ENCODE data around the gene CD177. TPM values are rescaled to one million over a fixed set of nuclear protein-coding genes. Genes with fewer than 3 reads are reported as not detected.

The CD177 gene
- total RNA-seq, 1 donor from 2014 or later = not detected

GRCh38 chr19:43408043-43408442, 54.6 kb downstream of the CD177 start:
- peaks cover 6% of the 10 kb centered on the region for H3K27me3 Mint-ChIP-seq (ENCODE audit: insufficient read depth, low read depth)
- Histone ChIP-seq H3K27me3 (no peaks in the 10 kb centered on the region), H3F3A (ENCODE audit: low read depth) (no peaks in the 10 kb centered on the region), H3K36me3 (no peaks in the 10 kb centered on the region), H3K4me3 (no peak overlapping the region), H3K27ac (no peak overlapping the region), H3K4me1 (no peaks in the 10 kb centered on the region), H3K79me2 (ENCODE audit: low read depth) (no peaks in the 10 kb centered on the region), H4K20me1 (ENCODE audit: low read depth) (no peaks in the 10 kb centered on the region), H3K9ac (no peak overlapping the region), H3K4me2 (no peak overlapping the region), H3K9me3 (ENCODE audit: low read depth) (no peaks in the 10 kb centered on the region), H2AFZ (replicated peaks) (no peak overlapping the region)
- H3K4me3 Mint-ChIP-seq = no peak overlapping the region
- H3K27ac Mint-ChIP-seq = no peak overlapping the region
- no peak for DNase-seq (ENCODE audit: low spot score)
- H3K4me1 Mint-ChIP-seq = no peaks in the 10 kb centered on the region
- H3K36me3 Mint-ChIP-seq = no peaks in the 10 kb centered on the region
- no peak for TF ChIP-seq EZH2phosphoT487 (IDR thresholded peaks at IDR 0.05)
- TF ChIP-seq CTCF (IDR thresholded peaks at IDR 0.05) = no peak
- TF ChIP-seq EZH2 (IDR thresholded peaks at IDR 0.05) = no peak
- H3K9me3 Mint-ChIP-seq = peaks cover 10% of the 10 kb centered on the region

- no peaks in the 10 kb centered on the region for H4K20me1 ChIP-seq (ENCODE audit: low read depth)
- no peaks in the 10 kb centered on the region for H3K4me1 Mint-ChIP-seq
- no peaks in the 10 kb centered on the region for H3K27me3 ChIP-seq
- H3K36me3 ChIP-seq = no peaks in the 10 kb centered on the region
- no peaks in the 10 kb centered on the region for H3K4me1 ChIP-seq
- H2AFZ ChIP-seq (replicated peaks) = peak overlapping the region; percentile 14
- no peak overlapping the region for H3K27ac Mint-ChIP-seq
- no peak overlapping the region for H3K4me3 ChIP-seq
- no peaks in the 10 kb centered on the region for H3K79me2 ChIP-seq (ENCODE audit: low read depth)
- H3K27me3 Mint-ChIP-seq (ENCODE audit: insufficient read depth, low read depth) = peaks cover 6% of the 10 kb centered on the region
- no peaks in the 10 kb centered on the region for H3K9me3 ChIP-seq (ENCODE audit: low read depth)
- H3K36me3 Mint-ChIP-seq = no peaks in the 10 kb centered on the region
- H3K9me3 Mint-ChIP-seq = peaks cover 10% of the 10 kb centered on the region
- H3K4me2 ChIP-seq = no peak overlapping the region
- H3F3A ChIP-seq (ENCODE audit: low read depth) = no peaks in the 10 kb centered on the region
- TF ChIP-seq EZH2phosphoT487 (IDR thresholded peaks at IDR 0.05) = no peak
- no peak for TF ChIP-seq EZH2 (IDR thresholded peaks at IDR 0.05)
- TF ChIP-seq CTCF (IDR thresholded peaks at IDR 0.05) = no peak
- no peak overlapping the region for H3K27ac ChIP-seq
- H3K9ac ChIP-seq = no peak overlapping the region
- no peak for DNase-seq (ENCODE audit: low spot score)
- no peak overlapping the region for H3K4me3 Mint-ChIP-seq
Measured at GRCh38 chr19:43409415-43409814, 55.9 kb downstream of the CD177 start.

GRCh38 chr19:43412441-43412840, 59.0 kb downstream of the CD177 start:
- Histone ChIP-seq H3K79me2 (ENCODE audit: low read depth) (no peaks in the 10 kb centered on the region), H3K27me3 (no peaks in the 10 kb centered on the region), H3K9ac (no peak overlapping the region), H3K9me3 (ENCODE audit: low read depth) (no peaks in the 10 kb centered on the region), H3K27ac (no peak overlapping the region), H2AFZ (replicated peaks) (no peak overlapping the region), H3F3A (ENCODE audit: low read depth) (no peaks in the 10 kb centered on the region), H3K4me2 (no peak overlapping the region), H3K4me1 (no peaks in the 10 kb centered on the region), H3K4me3 (no peak overlapping the region), H3K36me3 (no peaks in the 10 kb centered on the region), H4K20me1 (ENCODE audit: low read depth) (no peaks in the 10 kb centered on the region)
- Mint-ChIP-seq H3K36me3 (no peaks in the 10 kb centered on the region), H3K27me3 (ENCODE audit: insufficient read depth, low read depth) (peaks cover 5% of the 10 kb centered on the region), H3K27ac (no peak overlapping the region), H3K9me3 (peaks cover 10% of the 10 kb centered on the region), H3K4me1 (no peaks in the 10 kb centered on the region), H3K4me3 (no peak overlapping the region)
- no peak for TF ChIP-seq EZH2 (IDR thresholded peaks at IDR 0.05)
- TF ChIP-seq CTCF (IDR thresholded peaks at IDR 0.05) = no peak
- no peak for TF ChIP-seq EZH2phosphoT487 (IDR thresholded peaks at IDR 0.05)
- DNase-seq (ENCODE audit: low spot score) = no peak

Other genes with a start within 250 kb of the CD177 start
- gene PSG5, start 167.2 kb upstream of the CD177 start, total RNA-seq (ENCODE audit: low replicate concordance) = not detected in 2 replicates
- gene PSG4, start 148.0 kb upstream of the CD177 start, total RNA-seq (ENCODE audit: low replicate concordance) = not detected in 2 replicates
- not detected in 2 replicates for gene PSG9, start 84.2 kb upstream of the CD177 start, total RNA-seq (ENCODE audit: low replicate concordance)
- gene TEX101, start 61.2 kb downstream of the CD177 start, total RNA-seq (ENCODE audit: low replicate concordance) = not detected in 2 replicates
- 0.24 and 0.37 TPM in 2 replicates for gene LYPD3, start 111.9 kb downstream of the CD177 start, total RNA-seq (ENCODE audit: low replicate concordance)
- 3.4 and 21.9 TPM in 2 replicates for gene PHLDB3, start 151.1 kb downstream of the CD177 start, total RNA-seq (ENCODE audit: low replicate concordance)
- gene ETHE1, start 173.5 kb downstream of the CD177 start, total RNA-seq (ENCODE audit: low replicate concordance) = 13.6 and 27.8 TPM in 2 replicates
- gene ZNF575, start 179.5 kb downstream of the CD177 start, total RNA-seq (ENCODE audit: low replicate concordance) = not detected in 2 replicates
- 33.8 and 88.8 TPM in 2 replicates for gene XRCC1, start 221.8 kb downstream of the CD177 start, total RNA-seq (ENCODE audit: low replicate concordance)
- gene PINLYP, start 222.1 kb downstream of the CD177 start, total RNA-seq (ENCODE audit: low replicate concordance) = 4.0 and 8.6 TPM in 2 replicates
- gene IRGQ, start 242.4 kb downstream of the CD177 start, total RNA-seq (ENCODE audit: low replicate concordance) = 27.4 and 31.5 TPM in 2 replicates
- 6.8 and 9.0 TPM in 2 replicates for gene ZNF576, start 242.9 kb downstream of the CD177 start, total RNA-seq (ENCODE audit: low replicate concordance)

Measured in neural progenitor cell (in vitro differentiated cells).